Mesothelial cell of epicardium (in vitro differentiated cells): Measurements from ENCODE around the gene BEND5. TPM values are rescaled to one million over a fixed set of nuclear protein-coding genes. Genes with fewer than 3 reads are reported as not detected.

Experiments
- DNase-seq, 2 experiments: peaks; one replicate each; pipeline ENCODE4 v3.0.0; 2021; ENCODE audit warnings: low spot score in 2 of 2; ENCODE audit not compliant: unreplicated experiment in 2 of 2
- H3K27ac Mint-ChIP-seq: 2 replicates; pipeline ENCODE4 v1.8.0; 2021; ENCODE audit warnings: mixed read lengths
- H3K27me3 Mint-ChIP-seq: 2 replicates; pipeline ENCODE4 v1.8.0; 2021; ENCODE audit warnings: low read depth, mixed read lengths
- H3K36me3 Mint-ChIP-seq: 2 replicates; pipeline ENCODE4 v1.8.0; 2021; ENCODE audit warnings: mixed read lengths
- H3K4me1 Mint-ChIP-seq: 2 replicates; pipeline ENCODE4 v1.8.0; 2021; ENCODE audit warnings: mixed read lengths
- H3K4me3 Mint-ChIP-seq: 2 replicates; pipeline ENCODE4 v1.8.0; 2021; ENCODE audit warnings: mild to moderate bottlenecking, moderate library complexity, mixed read lengths
- H3K9me3 Mint-ChIP-seq: 2 replicates; pipeline ENCODE4 v1.8.0; 2021; ENCODE audit warnings: mixed read lengths
- CTCF ChIP-seq: fragments of 200-600 bp; sonication (generic); IDR thresholded peaks from one replicate; pipeline ENCODE4 v1.5.0; 2021; ENCODE audit warnings: antibody characterized with exemption; ENCODE audit not compliant: unreplicated experiment
- total RNA-seq: library from RNA; stranded (reverse); gene quantifications from 3 replicates; pipeline ENCODE4 v1.2.1, GENCODE V29; 2021

Gene BEND5
- total RNA-seq, 1 donor from 2014 or later, result 14.8 TPM

- TF ChIP-seq CTCF, result no peak
- peaks cover 55% of the 10 kb centered on the region for H3K27me3 Mint-ChIP-seq
- H3K9me3 Mint-ChIP-seq, result no peaks in the 10 kb centered on the region
- H3K4me3 Mint-ChIP-seq, result no peak overlapping the region
- no peaks in the 10 kb centered on the region for H3K4me1 Mint-ChIP-seq
- H3K36me3 Mint-ChIP-seq, result no peaks in the 10 kb centered on the region
- no peak overlapping the region for H3K27ac Mint-ChIP-seq
- no peak for DNase-seq
Measured at GRCh38 chr1:48695161-48695560, 81.5 kb downstream of the BEND5 start.

- Mint-ChIP-seq H3K9me3 (no peaks in the 10 kb centered on the region), H3K4me1 (no peaks in the 10 kb centered on the region), H3K36me3 (no peaks in the 10 kb centered on the region), H3K27me3 (peaks cover 47% of the 10 kb centered on the region), H3K27ac (no peak overlapping the region), H3K4me3 (no peak overlapping the region)
- DNase-seq, result no peak
- TF ChIP-seq CTCF, result no peak
Measured at GRCh38 chr1:48693674-48694320, 82.9 kb downstream of the BEND5 start.

GRCh38 chr1:48693180-48693579 lies 83.5 kb downstream of the BEND5 start:
- H3K4me1 Mint-ChIP-seq, result no peaks in the 10 kb centered on the region
- no peak for DNase-seq
- no peaks in the 10 kb centered on the region for H3K36me3 Mint-ChIP-seq
- H3K27ac Mint-ChIP-seq, result no peak overlapping the region
- H3K27me3 Mint-ChIP-seq, result peaks cover 47% of the 10 kb centered on the region
- TF ChIP-seq CTCF, result no peak
- H3K4me3 Mint-ChIP-seq, result no peak overlapping the region
- no peaks in the 10 kb centered on the region for H3K9me3 Mint-ChIP-seq

- H3K27ac Mint-ChIP-seq, result no peak overlapping the region
- no peak overlapping the region for H3K4me3 Mint-ChIP-seq
- TF ChIP-seq CTCF, result no peak
- H3K36me3 Mint-ChIP-seq, result no peaks in the 10 kb centered on the region
- no peaks in the 10 kb centered on the region for H3K9me3 Mint-ChIP-seq
- peaks cover 44% of the 10 kb centered on the region for H3K27me3 Mint-ChIP-seq
- no peak for DNase-seq
- no peaks in the 10 kb centered on the region for H3K4me1 Mint-ChIP-seq
Measured at GRCh38 chr1:48692235-48692634, 84.5 kb downstream of the BEND5 start.

- DNase-seq, result no peak
- Mint-ChIP-seq H3K4me3 (no peak overlapping the region), H3K9me3 (no peaks in the 10 kb centered on the region), H3K27me3 (peaks cover 45% of the 10 kb centered on the region), H3K36me3 (no peaks in the 10 kb centered on the region), H3K4me1 (no peaks in the 10 kb centered on the region), H3K27ac (no peak overlapping the region)
- TF ChIP-seq CTCF, result no peak
Measured at GRCh38 chr1:48691429-48692001, 85.2 kb downstream of the BEND5 start.
